GM13976 (cell line): ENCODE results near the gene EVA1A.

Source experiments
- DNase-seq: peaks from one replicate; pipeline ENCODE4 v3.0.0; 2012; ENCODE audit warnings: low spot score
- in situ Hi-C: fragments of 300-500 bp; cut with MboI; formaldehyde crosslinking; loops from one replicate; pipeline ENCODE4 v1.12.0; 2022; ENCODE audit warnings: low sequenced_read_pairs, mixed read lengths, inconsistent platforms; ENCODE audit not compliant: unreplicated experiment
- TF ChIP-seq, protein P1 (sequence below): IDR thresholded peaks from 2 replicates; pipeline ENCODE4 v1.5.1; 2012; ENCODE audit warnings: borderline replicate concordance, mild to moderate bottlenecking; ENCODE audit not compliant: insufficient read depth; ENCODE audit errors: extremely low read depth, missing control alignments, control extremely low read depth

Gene EVA1A

DNA sequence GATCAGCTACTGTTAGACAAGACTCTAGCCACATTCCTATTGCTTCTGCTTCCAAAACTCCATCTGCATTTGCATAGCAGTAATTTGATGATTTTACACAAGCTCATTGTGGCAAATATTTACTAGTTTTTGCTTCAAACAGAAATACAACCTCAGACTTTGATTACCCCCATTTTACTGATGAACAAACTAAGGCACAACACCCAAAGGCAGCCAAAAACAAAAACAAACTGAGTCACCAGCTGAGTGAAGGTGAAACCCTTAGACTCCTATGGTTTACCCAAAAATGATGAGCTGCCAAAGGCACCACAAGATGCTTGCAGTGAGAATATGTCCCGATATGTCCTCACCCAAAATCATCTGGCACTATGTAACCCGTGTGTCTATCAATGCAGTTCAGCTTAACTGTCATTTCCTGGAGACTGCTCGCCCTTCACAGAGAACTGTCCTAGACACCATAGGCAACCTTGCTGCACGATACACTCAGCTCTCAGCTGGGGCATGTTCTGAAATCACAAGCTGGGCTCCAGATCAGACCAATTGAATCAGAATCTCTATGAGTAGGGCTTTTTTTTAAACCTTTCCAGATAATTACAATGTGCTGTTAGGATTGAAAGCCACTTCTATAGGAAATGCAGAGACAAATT, 4.1 kb upstream of the EVA1A start:
- TF ChIP-seq, protein P1, sequence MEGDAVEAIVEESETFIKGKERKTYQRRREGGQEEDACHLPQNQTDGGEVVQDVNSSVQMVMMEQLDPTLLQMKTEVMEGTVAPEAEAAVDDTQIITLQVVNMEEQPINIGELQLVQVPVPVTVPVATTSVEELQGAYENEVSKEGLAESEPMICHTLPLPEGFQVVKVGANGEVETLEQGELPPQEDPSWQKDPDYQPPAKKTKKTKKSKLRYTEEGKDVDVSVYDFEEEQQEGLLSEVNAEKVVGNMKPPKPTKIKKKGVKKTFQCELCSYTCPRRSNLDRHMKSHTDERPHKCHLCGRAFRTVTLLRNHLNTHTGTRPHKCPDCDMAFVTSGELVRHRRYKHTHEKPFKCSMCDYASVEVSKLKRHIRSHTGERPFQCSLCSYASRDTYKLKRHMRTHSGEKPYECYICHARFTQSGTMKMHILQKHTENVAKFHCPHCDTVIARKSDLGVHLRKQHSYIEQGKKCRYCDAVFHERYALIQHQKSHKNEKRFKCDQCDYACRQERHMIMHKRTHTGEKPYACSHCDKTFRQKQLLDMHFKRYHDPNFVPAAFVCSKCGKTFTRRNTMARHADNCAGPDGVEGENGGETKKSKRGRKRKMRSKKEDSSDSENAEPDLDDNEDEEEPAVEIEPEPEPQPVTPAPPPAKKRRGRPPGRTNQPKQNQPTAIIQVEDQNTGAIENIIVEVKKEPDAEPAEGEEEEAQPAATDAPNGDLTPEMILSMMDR = no peak
- no peak for DNase-seq
- in situ Hi-C loops = no loop called here

DNA sequence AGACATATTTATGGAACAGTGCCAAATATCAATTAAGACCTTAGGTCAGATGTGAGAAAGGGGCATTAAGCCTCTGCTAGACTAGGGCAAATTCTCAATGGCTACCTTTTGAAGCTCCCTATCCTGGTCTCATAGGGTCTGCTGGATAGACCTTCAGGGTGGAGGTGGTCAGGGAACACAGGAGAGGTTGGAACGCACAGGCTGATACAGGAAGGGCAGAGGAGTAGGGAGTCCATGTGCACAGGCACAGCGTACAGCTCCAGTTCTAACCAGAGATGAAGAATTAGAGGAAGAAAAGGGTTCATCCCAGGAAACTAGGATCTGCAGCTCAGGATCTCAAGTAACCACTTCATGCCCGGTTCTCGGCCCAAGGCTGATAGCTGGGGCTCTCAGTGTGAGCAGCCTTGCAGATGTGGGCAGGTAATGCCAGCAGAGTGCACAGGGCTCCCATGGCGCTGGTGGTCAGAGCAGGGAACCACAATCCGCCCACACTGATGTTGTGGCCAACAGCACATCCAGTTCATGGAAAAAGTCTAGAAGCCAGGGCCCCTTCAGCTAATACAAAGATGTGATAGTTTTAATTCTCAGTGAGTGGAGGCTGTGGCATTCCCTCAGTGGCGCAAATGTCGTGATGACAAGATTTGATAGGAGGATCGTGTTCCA, 3.4 kb upstream of the EVA1A start:
- TF ChIP-seq, protein P1 = no peak
- no peak for DNase-seq

DNA sequence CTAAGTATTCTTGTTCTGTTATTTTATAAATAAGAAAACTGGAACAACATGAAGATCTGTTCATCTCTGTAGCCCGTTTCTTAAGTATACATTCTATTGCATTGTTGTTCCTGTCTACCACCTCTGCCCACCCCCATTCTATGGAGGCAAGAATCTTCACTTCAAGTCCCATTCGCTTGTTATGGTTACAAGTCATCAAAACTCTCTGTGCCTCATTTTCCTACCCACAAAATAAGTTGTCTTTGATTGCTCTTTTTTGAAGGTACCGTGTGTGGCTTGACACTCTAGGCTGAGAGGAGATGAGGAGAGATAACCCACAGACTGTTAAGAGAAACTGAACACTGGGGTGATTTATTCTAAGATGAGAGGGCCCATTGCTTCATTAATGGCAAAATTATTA, 2.9 kb upstream of the EVA1A start:
- in situ Hi-C loops = no loop called here
- TF ChIP-seq, protein P1 = no peak
- no peak for DNase-seq

More for the DNA sequence above, 3.4 kb upstream of the EVA1A start:
- in situ Hi-C loops = no loop called here

DNA sequence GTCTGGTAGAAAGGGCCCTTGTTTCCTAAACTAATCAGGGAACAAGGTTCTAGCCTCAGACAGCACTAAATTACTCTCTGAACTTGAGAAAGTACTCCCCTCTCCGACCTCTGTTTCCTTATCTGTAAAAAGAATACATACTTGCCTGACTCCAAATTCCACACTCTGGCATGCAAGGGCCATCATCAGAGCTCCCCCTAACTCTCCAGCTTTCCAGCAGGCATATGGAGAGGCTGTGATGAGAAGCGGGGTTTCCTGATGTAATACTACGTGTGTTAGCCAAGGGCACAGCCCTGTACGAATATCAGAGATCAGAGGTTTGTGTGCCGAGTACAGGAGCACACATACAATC, 1.8 kb upstream of the EVA1A start:
- TF ChIP-seq, protein P1 = no peak
- no peak for DNase-seq
- in situ Hi-C loops = no loop called here

DNA sequence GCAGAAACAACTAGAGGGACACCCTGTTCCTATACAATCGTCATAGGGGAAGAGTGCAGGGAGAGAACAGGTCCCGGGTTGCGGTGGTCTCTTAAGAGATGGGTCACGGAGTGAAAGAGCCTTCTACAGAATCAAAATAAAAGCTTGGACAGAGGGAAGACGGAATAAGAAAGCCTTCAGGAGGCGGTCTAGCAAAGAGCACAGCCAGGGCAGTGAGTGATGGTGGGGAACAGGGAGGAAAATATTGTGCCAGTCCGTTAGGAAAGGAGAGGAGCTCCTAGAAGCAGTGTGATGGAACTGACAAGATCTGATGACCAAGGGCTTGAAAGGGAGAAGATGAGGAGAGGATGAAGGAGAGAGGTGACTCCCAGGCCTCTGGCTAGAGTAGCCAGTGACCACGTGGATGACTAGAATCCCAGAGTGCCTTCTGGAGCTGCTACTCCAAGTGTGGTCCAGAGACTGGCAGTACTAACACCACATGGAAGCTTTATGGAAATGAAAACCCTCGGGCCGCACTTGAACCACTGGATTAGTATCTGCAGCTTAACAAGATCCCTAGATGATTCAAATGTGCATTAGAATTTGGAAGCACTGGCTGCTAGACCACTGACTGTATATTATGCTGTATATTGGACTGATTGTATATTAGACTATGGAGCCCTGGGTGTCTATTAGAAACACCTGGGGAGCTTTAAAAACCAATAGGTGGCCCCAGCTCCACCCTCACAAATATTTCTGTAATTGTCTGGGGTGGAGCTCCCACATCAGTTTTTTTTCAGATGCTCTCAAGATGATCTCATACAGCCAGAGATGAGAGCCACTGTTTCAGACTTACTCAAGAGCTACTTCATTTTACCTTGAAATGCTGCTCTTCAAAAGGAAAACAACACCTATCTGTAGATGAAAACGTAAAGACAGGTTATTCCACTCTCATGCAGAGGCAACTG, 1.1 kb upstream of the EVA1A start:
- TF ChIP-seq, protein P1 = no peak
- DNase-seq = peak; percentile 35
- in situ Hi-C loops = no loop called here

DNA sequence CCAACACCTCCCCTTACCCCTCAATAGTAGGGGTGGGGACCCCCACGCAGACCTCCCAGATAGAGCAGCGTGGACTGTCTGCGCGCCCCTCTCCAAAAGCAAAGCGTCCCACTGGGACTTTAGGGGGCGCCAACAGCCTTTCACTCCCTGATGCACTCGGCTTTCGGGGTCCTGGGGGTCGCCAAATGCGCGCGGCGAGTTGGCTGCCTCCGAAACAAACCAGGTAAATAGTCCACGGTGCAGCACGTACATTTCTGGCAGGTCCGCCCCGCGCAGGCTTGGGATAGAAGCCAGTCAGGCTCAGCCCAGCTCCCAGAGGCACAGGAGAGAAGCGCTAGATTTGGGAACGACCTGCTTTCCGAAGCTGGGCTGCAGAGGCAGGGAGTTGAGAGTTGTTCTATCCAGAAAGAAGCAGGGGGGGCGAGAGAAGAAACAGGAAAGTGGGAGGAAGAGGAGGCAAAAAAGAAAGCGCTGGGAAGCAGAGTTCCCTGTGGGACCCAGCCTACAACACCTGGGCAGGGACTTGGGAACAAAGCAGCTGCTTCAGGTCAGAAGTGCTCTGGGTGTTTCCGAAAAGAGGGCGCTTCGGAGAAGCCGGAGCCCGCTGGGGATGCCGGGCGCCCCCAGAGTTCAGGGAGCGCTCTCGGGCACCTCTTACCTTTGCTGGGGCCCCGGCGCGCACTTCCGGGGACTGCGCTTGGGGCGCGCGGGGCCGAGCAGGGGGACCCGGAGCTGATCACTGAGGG, 544 bp downstream of the EVA1A start:
- in situ Hi-C loops = no loop called here
- TF ChIP-seq, protein P1 = no peak
- peak; percentile 62 for DNase-seq
